Transverse colon (tissue), 4 donors: ENCODE measurements around the gene EPGN. TPM values are rescaled to one million over a fixed set of nuclear protein-coding genes. Genes with fewer than 3 reads are reported as not detected.

ENCODE experiments used
- DNase-seq: peaks from one replicate; pipeline ENCODE4 v3.0.0-alpha.2; 2019
- H3K27ac ChIP-seq, 4 donors: fragments of 200-600 bp; sonication (generic); 2 replicates each; pipeline ENCODE4 v1.5.1; 2016 to 2018; ENCODE audit warnings: inconsistent platforms in 4 of 4
- H3K27me3 ChIP-seq: fragments of 200-600 bp; sonication (generic); 2 replicates; pipeline ENCODE4 v1.5.1; 2017; ENCODE audit warnings: inconsistent platforms
- H3K36me3 ChIP-seq, 4 donors: fragments of 200-600 bp; sonication (generic); 2 replicates each; pipeline ENCODE4 v1.5.1; 2017 to 2019; ENCODE audit warnings: inconsistent platforms in 4 of 4
- H3K4me1 ChIP-seq, 4 donors: fragments of 200-600 bp; sonication (generic); 2 replicates each; pipeline ENCODE4 v1.5.1; 2017 to 2020; ENCODE audit warnings: inconsistent platforms in 4 of 4
- H3K4me3 ChIP-seq, 4 donors: fragments of 200-600 bp; sonication (generic); 1 replicate in 1 of 4; 2 replicates in 3 of 4; pipeline versions ENCODE4 v1.5.1 to v1.6.1; 2017 to 2019; ENCODE audit warnings: inconsistent platforms in 4 of 4
- H3K9me3 ChIP-seq, 2 donors: fragments of 200-600 bp; sonication (generic); 2 replicates each; pipeline ENCODE4 v1.5.1; 2017 to 2019; ENCODE audit warnings: inconsistent platforms in 2 of 2
- CTCF ChIP-seq, 5 experiments: fragments of 200-600 bp in 3 of 5; fragments of 450-650 bp in 2 of 5; sonication (generic) in 3 of 5; IDR thresholded peaks; 1 replicate in 2 of 5; 2 replicates in 3 of 5; pipeline ENCODE4 v1.5.1; 2016 to 2017; ENCODE audit warnings: antibody characterized with exemption in 5 of 5, inconsistent platforms in 3 of 5, mild to moderate bottlenecking in 2 of 5, moderate library complexity in 1 of 5
- EP300 ChIP-seq: sonication (generic); formaldehyde crosslinking; IDR thresholded peaks from one replicate; pipeline ENCODE4 v1.6.1; 2017; ENCODE audit warnings: antibody characterized with exemption, low read depth
- POLR2A ChIP-seq: fragments of 450-650 bp; IDR thresholded peaks from one replicate; pipeline ENCODE4 v1.6.1; 2016; ENCODE audit warnings: antibody characterized with exemption, mild to moderate bottlenecking, moderate library complexity
- POLR2AphosphoS5 ChIP-seq, 3 donors: sonication (generic); formaldehyde crosslinking; IDR thresholded peaks; one replicate each; pipeline ENCODE4 v1.6.1; 2016; ENCODE audit warnings: antibody characterized with exemption in 3 of 3
- WGBS, 2 donors: methylation state at CpG; one replicate each; pipeline ENCODE4 v1.1.5; 2018; ENCODE audit warnings: low coverage in 1 of 2; 5-methylcytosine and 5-hydroxymethylcytosine counted together
- in situ Hi-C, 4 donors: fragments of 200-750 bp; cut with MboI; loops; one replicate each; pipeline versions ENCODE4 v1.15.0 to v1.15.1; 2017; ENCODE audit warnings: low sequenced_read_pairs in 3 of 4, low pct_ligation_motif_present in 1 of 4, low pct_unique_long_range_greater_than_20kb in 1 of 4
- intact Hi-C: fragments of 100-400 bp; cut with DNase I; formaldehyde crosslinking; loops from one replicate; pipeline ENCODE4 v1.15.1; 2023; ENCODE audit warnings: low total_unique reads
- total RNA-seq, 4 donors: library from RNA; depleted of rRNA; stranded (reverse); fragments of >200 nt; gene quantifications; one replicate each; pipeline ENCODE4 v1.1.0, GENCODE V29; 2016

The EPGN gene
- total RNA-seq, 4 donors from 2014 or later: not detected

- intact Hi-C loops: no loop called here
- no peaks in the 10 kb centered on the region for H3K4me1 ChIP-seq
- H3K36me3 ChIP-seq: no peaks in the 10 kb centered on the region
- TF ChIP-seq CTCF (IDR thresholded peaks at IDR 0.05) (no peak), EP300 (no peak), POLR2AphosphoS5 (IDR thresholded peaks at IDR 0.05) (no peak), POLR2A (no peak)
- H3K9me3 ChIP-seq: no peaks in the 10 kb centered on the region
- WGBS, 2 donors: 80 to 92% methylated on average over 1 of the region's 1 CpG
- no peak overlapping the region for H3K4me3 ChIP-seq
- H3K27ac ChIP-seq: no peak overlapping the region
- no peaks in the 10 kb centered on the region for H3K27me3 ChIP-seq
- in situ Hi-C loops: no loop called here
- DNase-seq: no peak
Observed at GRCh38 chr4:74294681-74295080, 13.6 kb upstream of the EPGN start.

DNA sequence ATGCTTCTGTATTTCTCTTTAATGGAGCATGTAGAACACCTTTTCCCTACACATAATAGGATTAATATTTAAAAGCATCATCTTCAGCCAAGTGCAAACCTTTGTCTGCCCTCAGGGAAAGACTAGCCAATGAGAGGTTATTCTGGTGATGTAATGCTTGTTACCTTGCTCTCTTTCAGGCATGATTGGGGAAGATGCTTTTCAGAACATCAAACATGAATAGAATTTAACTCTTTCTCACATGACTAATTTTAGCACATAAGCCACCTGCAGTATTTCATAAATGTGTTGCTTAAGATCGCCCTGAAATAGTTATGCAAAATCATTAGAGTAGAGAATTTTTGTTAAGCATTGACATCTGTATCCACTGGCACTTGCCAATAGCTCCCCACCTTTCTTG is 10.7 kb upstream of the EPGN start:
- H3K4me3 ChIP-seq: no peak overlapping the region
- no peak for DNase-seq
- 81 to 83% methylated on average over 1 of the region's 1 CpG for WGBS, 2 donors
- TF ChIP-seq POLR2AphosphoS5 (IDR thresholded peaks at IDR 0.05) (no peak), POLR2A (no peak), CTCF (IDR thresholded peaks at IDR 0.05) (no peak), EP300 (no peak)
- H3K27me3 ChIP-seq: no peaks in the 10 kb centered on the region
- intact Hi-C loops (no loop called here), in situ Hi-C loops (no loop called here)
- no peaks in the 10 kb centered on the region for H3K36me3 ChIP-seq
- H3K27ac ChIP-seq: no peak overlapping the region
- H3K9me3 ChIP-seq: no peaks in the 10 kb centered on the region
- no peaks in the 10 kb centered on the region for H3K4me1 ChIP-seq

- Histone ChIP-seq H3K9me3 (no peaks in the 10 kb centered on the region), H3K4me3 (no peak overlapping the region), H3K27ac (no peak overlapping the region), H3K4me1 (no peaks in the 10 kb centered on the region), H3K27me3 (no peaks in the 10 kb centered on the region), H3K36me3 (no peaks in the 10 kb centered on the region)
- WGBS, 2 donors: 87 to 92% methylated on average over 4 of the region's 4 CpGs
- intact Hi-C loops (no loop called here), in situ Hi-C loops (loop anchor here (10.0 to 25.0 kb wide), 2 partner anchors 109 to 117 kb away; no protein-coding TSS in a partner anchor)
- no peak for TF ChIP-seq POLR2A
- DNase-seq: no peak
Observed at GRCh38 chr4:74304095-74304625, 4.1 kb upstream of the EPGN start.

- Histone ChIP-seq H3K27ac (no peak overlapping the region), H3K36me3 (no peaks in the 10 kb centered on the region), H3K27me3 (no peaks in the 10 kb centered on the region), H3K4me3 (no peak overlapping the region), H3K4me1 (no peaks in the 10 kb centered on the region), H3K9me3 (no peaks in the 10 kb centered on the region)
- in situ Hi-C loops (loop anchor here (10.0 to 25.0 kb wide), 2 partner anchors 110 to 118 kb away; no protein-coding TSS in a partner anchor), intact Hi-C loops (no loop called here)
- TF ChIP-seq CTCF (IDR thresholded peaks at IDR 0.05): no peak
- DNase-seq: no peak
- 86 to 92% methylated on average over 1 of the region's 1 CpG for WGBS, 2 donors
Observed at GRCh38 chr4:74305000-74305399, 3.3 kb upstream of the EPGN start.

GRCh38 chr4:74307170-74307569 is 1.1 kb upstream of the EPGN start:
- intact Hi-C loops: no loop called here

More at GRCh38 chr4:74307170-74307569, 1.1 kb upstream of the EPGN start:
- Histone ChIP-seq H3K4me1 (no peaks in the 10 kb centered on the region), H3K9me3 (no peaks in the 10 kb centered on the region), H3K27ac (no peak overlapping the region), H3K4me3 (no peak overlapping the region), H3K36me3 (no peaks in the 10 kb centered on the region), H3K27me3 (no peaks in the 10 kb centered on the region)
- 90 to 100% methylated on average over 1 of the region's 1 CpG for WGBS, 2 donors
- no peak for DNase-seq
- no peak for TF ChIP-seq POLR2A
- TF ChIP-seq CTCF (IDR thresholded peaks at IDR 0.05): no peak
- no peak for TF ChIP-seq POLR2AphosphoS5 (IDR thresholded peaks at IDR 0.05)
- no peak for TF ChIP-seq EP300
- in situ Hi-C loops: loop anchor here (10.0 to 25.0 kb wide), 2 partner anchors 112 to 120 kb away; no protein-coding TSS in a partner anchor
